Kidney (tissue), 14 donors: ENCODE results near the gene MICA. TPM values are rescaled to one million over a fixed set of nuclear protein-coding genes. Genes with fewer than 3 reads are reported as not detected.
"Not testable (repeated sequence)": the region's sequence is repeated elsewhere in the genome, so short reads cannot be mapped to it uniquely, and the experiment has no call there.

Experiments used
- DNase-seq, 5 donors: peaks; one replicate each; pipeline ENCODE4 v3.0.0-alpha.2; 2013 to 2020
- FAIRE-seq: peaks from 2 replicates; lab custom pipeline; 2012; peaks lifted over from hg19 to GRCh38; lab: Jason Lieb, UNC
- H3K27ac ChIP-seq, 2 donors: one replicate each; pipeline ENCODE4 v1.7.0; 2013; ENCODE audit warnings: low read depth in 2 of 2, low read length in 2 of 2, inconsistent platforms in 1 of 2
- H3K27me3 ChIP-seq: one replicate; pipeline ENCODE4 v1.7.1; 2013; ENCODE audit warnings: low read length, inconsistent platforms; ENCODE audit not compliant: control insufficient read depth, insufficient read depth
- H3K36me3 ChIP-seq, 3 donors: one replicate each; pipeline versions ENCODE4 v1.7.0 to v1.7.1; 2013; ENCODE audit warnings: low read length in 3 of 3, control low read depth in 1 of 3, inconsistent platforms in 1 of 3; ENCODE audit not compliant: insufficient read depth in 3 of 3, control insufficient read depth in 2 of 3
- H3K4me1 ChIP-seq, 3 donors: one replicate each; pipeline versions ENCODE4 v1.7.0 to v1.7.1; 2013; ENCODE audit warnings: low read length in 3 of 3, inconsistent platforms in 1 of 3, low read depth in 1 of 3; ENCODE audit not compliant: control insufficient read depth in 2 of 3, insufficient read depth in 2 of 3
- H3K4me3 ChIP-seq, 3 donors: one replicate each; pipeline versions ENCODE4 v1.7.0 to v1.8.1; 2013; ENCODE audit warnings: low read length in 3 of 3, control low read depth in 1 of 3, inconsistent platforms in 1 of 3
- H3K9ac ChIP-seq, 3 donors: one replicate each; pipeline versions ENCODE4 v1.7.0 to v1.7.1; 2013; ENCODE audit warnings: low read length in 3 of 3, control low read depth in 1 of 3, inconsistent platforms in 1 of 3
- H3K9me3 ChIP-seq, 3 donors: one replicate each; pipeline versions ENCODE4 v1.7.0 to v1.7.1; 2013; ENCODE audit warnings: low read length in 3 of 3, control low read depth in 1 of 3, inconsistent platforms in 1 of 3; ENCODE audit not compliant: control insufficient read depth in 2 of 3, insufficient read depth in 1 of 3
- CTCF ChIP-seq: IDR thresholded peaks from 3 replicates; pipeline ENCODE4 v1.5.1; 2012; ENCODE audit warnings: mild to moderate bottlenecking, moderate library complexity, borderline replicate concordance; ENCODE audit not compliant: insufficient read depth; ENCODE audit errors: extremely low read depth
- intact Hi-C: fragments of 100-400 bp; cut with DNase I; formaldehyde crosslinking; loops from one replicate; pipeline ENCODE4 v1.11.1; 2022
- polyA plus RNA-seq: library from polyadenylated mRNA; stranded (reverse); fragments of 350-450 nt; fragmentation: Illumina TruSeq; extraction: RNeasy Lipid Tissue Mini Kit (QIAGEN cat#74804); gene quantifications from one replicate; pipeline ENCODE4 v1.2.3, GENCODE V29; 2014; ENCODE audit warnings: low read depth, low replicate concordance; ENCODE audit not compliant: insufficient read depth
- total RNA-seq: library from RNA; stranded (reverse); fragmentation: NEBNext Ultra II Directional; extraction: Animal tissue kit (Norgen Biotek cat#: 25700); gene quantifications from one replicate; pipeline ENCODE4 v1.2.1, GENCODE V29; 2021
- donor health status: control.
- donor health status: control.
- donor health status: control.
- donor health status: control.
- donor health status: control.
- donor health status: DM: yes; HTN: yes; CAD: no.
- donor health status: Normal renal cell carcinoma (clear cell type).

The MICA gene
- total and polyA plus RNA-seq, 2 donors from 2014 or later = 27.5 to 34.7 TPM

- TF ChIP-seq CTCF = peak; percentile 91
- FAIRE-seq = no peak
These were observed 36.5 kb upstream of the MICA start for GRCh38 chr6:31366693-31367470.

GRCh38 chr6:31368461-31368860, 34.9 kb upstream of the MICA start:
- H3K9ac ChIP-seq = no peak overlapping the region
- H3K4me1 ChIP-seq = peaks cover 0 to 5% (median 0%) of the 10 kb centered on the region in 3 donors
- no peaks in the 10 kb centered on the region for H3K36me3 ChIP-seq
- no peak overlapping the region for H3K27ac ChIP-seq
- DNase-seq (no peak), FAIRE-seq (no peak)
- intact Hi-C loops = loop anchor here (10.0 kb wide), 1 partner anchor 164 kb away; no protein-coding TSS in a partner anchor
- TF ChIP-seq CTCF = no peak
- peaks cover 6% of the 10 kb centered on the region for H3K27me3 ChIP-seq
- no peak overlapping the region for H3K4me3 ChIP-seq
- peaks cover 0 to 3% (median 0%) of the 10 kb centered on the region in 3 donors for H3K9me3 ChIP-seq

More at GRCh38 chr6:31366693-31367470, 36.5 kb upstream of the MICA start:
- intact Hi-C loops = loop anchor here (10.0 kb wide), 1 partner anchor 162 kb away; no protein-coding TSS in a partner anchor
- Histone ChIP-seq H3K9ac (peak overlapping the region in 2 of 3 donors; percentile 20 to 59), H3K4me1 (peaks cover 0 to 5% (median 0%) of the 10 kb centered on the region in 3 donors), H3K4me3 (peak overlapping the region; percentile 24 to 56 (median 46)), H3K27ac (no peak overlapping the region), H3K36me3 (no peaks in the 10 kb centered on the region), H3K27me3 (peaks cover 11% of the 10 kb centered on the region), H3K9me3 (peaks cover 0 to 2% (median 0%) of the 10 kb centered on the region in 3 donors)
- DNase-seq = peak; percentile 86 to 95 (median 93)

GRCh38 chr6:31374118-31374517, 29.3 kb upstream of the MICA start:
- not testable (repeated sequence) for H3K4me3 ChIP-seq

GRCh38 chr6:31375699-31376098, 27.7 kb upstream of the MICA start:
- Histone ChIP-seq H3K4me1 (peaks cover 0 to 10% (median 4%) of the 10 kb centered on the region in 3 donors), H3K9ac (no peak overlapping the region), H3K4me3 (no peak overlapping the region), H3K27me3 (no peaks in the 10 kb centered on the region), H3K36me3 (no peaks in the 10 kb centered on the region), H3K9me3 (peaks cover 0 to 3% (median 0%) of the 10 kb centered on the region in 3 donors), H3K27ac (no peak overlapping the region)
- FAIRE-seq = no peak
- intact Hi-C loops = no loop called here
- TF ChIP-seq CTCF = no peak
- no peak for DNase-seq

More at GRCh38 chr6:31374118-31374517, 29.3 kb upstream of the MICA start:
- DNase-seq, H3K4me1 ChIP-seq, intact Hi-C loops, H3K27me3 ChIP-seq, FAIRE-seq, H3K9me3 ChIP-seq, H3K36me3 ChIP-seq, H3K27ac ChIP-seq, H3K9ac ChIP-seq: not testable (repeated sequence)
